ENCODE measurements around the gene FCGR2B. TPM values are rescaled to one million over a fixed set of nuclear protein-coding genes. Genes with fewer than 3 reads are reported as not detected.

Gene FCGR2B
- total RNA-seq, 1 experiment from 2014 or later = 0.15 TPM

DNA sequence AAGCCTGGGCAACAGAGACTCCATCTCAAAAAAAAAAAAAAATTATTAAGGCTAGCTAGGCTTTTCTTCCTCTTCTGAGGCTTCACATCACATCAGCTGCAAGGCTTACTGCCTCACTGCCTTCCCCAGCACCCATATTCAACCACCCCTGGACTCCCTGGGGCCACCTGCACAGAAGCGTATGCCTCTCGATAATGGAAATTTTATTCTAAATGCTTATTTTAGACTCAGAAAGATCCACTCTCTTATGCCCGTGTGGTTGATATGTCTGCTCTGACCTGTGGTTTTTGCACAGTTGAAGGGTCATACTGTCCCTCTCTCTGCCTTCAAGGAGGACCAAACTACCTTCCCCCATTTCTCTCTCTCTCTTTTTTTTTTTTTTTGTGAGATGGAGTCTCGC, 42.6 kb downstream of the FCGR2B start:
- TF ChIP-seq, protein P1, sequence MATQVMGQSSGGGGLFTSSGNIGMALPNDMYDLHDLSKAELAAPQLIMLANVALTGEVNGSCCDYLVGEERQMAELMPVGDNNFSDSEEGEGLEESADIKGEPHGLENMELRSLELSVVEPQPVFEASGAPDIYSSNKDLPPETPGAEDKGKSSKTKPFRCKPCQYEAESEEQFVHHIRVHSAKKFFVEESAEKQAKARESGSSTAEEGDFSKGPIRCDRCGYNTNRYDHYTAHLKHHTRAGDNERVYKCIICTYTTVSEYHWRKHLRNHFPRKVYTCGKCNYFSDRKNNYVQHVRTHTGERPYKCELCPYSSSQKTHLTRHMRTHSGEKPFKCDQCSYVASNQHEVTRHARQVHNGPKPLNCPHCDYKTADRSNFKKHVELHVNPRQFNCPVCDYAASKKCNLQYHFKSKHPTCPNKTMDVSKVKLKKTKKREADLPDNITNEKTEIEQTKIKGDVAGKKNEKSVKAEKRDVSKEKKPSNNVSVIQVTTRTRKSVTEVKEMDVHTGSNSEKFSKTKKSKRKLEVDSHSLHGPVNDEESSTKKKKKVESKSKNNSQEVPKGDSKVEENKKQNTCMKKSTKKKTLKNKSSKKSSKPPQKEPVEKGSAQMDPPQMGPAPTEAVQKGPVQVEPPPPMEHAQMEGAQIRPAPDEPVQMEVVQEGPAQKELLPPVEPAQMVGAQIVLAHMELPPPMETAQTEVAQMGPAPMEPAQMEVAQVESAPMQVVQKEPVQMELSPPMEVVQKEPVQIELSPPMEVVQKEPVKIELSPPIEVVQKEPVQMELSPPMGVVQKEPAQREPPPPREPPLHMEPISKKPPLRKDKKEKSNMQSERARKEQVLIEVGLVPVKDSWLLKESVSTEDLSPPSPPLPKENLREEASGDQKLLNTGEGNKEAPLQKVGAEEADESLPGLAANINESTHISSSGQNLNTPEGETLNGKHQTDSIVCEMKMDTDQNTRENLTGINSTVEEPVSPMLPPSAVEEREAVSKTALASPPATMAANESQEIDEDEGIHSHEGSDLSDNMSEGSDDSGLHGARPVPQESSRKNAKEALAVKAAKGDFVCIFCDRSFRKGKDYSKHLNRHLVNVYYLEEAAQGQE (IDR thresholded peaks at IDR 0.05; ENCODE audit: insufficient read depth in 1 of 2, low read depth in 2 of 2, low read length in 1 of 2) = no peak
- TF ChIP-seq POLR2AphosphoS5 (IDR thresholded peaks at IDR 0.05; ENCODE audit: low read depth, low read length) (no peak), TCF7L2 (IDR thresholded peaks at IDR 0.05; ENCODE audit: low read depth, low read length) (no peak), SIN3A (IDR thresholded peaks at IDR 0.05; ENCODE audit: borderline replicate concordance, insufficient read depth, low read depth, low read length) (no peak)
- TF ChIP-seq, protein P2, sequence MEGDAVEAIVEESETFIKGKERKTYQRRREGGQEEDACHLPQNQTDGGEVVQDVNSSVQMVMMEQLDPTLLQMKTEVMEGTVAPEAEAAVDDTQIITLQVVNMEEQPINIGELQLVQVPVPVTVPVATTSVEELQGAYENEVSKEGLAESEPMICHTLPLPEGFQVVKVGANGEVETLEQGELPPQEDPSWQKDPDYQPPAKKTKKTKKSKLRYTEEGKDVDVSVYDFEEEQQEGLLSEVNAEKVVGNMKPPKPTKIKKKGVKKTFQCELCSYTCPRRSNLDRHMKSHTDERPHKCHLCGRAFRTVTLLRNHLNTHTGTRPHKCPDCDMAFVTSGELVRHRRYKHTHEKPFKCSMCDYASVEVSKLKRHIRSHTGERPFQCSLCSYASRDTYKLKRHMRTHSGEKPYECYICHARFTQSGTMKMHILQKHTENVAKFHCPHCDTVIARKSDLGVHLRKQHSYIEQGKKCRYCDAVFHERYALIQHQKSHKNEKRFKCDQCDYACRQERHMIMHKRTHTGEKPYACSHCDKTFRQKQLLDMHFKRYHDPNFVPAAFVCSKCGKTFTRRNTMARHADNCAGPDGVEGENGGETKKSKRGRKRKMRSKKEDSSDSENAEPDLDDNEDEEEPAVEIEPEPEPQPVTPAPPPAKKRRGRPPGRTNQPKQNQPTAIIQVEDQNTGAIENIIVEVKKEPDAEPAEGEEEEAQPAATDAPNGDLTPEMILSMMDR (IDR thresholded peaks at IDR 0.05) = no peak
- no peaks in the 10 kb centered on the region for H3K4me1 ChIP-seq (ENCODE audit: control insufficient read depth, insufficient read depth, low read length)
- ATAC-seq (no peak), DNase-seq (ENCODE audit: low read depth, low spot score) (no peak)
- H3K27ac ChIP-seq (ENCODE audit: low read length) = no peak overlapping the region
- peaks cover 5% of the 10 kb centered on the region; the same call in 1 of the 2 replicates for H3K27me3 ChIP-seq (ENCODE audit: control insufficient read depth, insufficient read depth, low read length)
- no TSS peak for BruUV-seq (replicated peaks)
- ChIA-PET CTCF (interaction anchor here (0.7 kb wide), 1 partner anchor 141 kb away, joined by 6 read pairs; no protein-coding TSS in a partner anchor), POLR2A (no interaction called here)
- intact Hi-C loops (cut with micrococcal nuclease; ENCODE audit: unreplicated experiment) (no loop called here), in situ Hi-C loops (cut with HindIII; ENCODE audit: low pct_unique_long_range_greater_than_20kb, low sequenced_read_pairs) (no loop called here)
- H3K36me3 ChIP-seq (ENCODE audit: control insufficient read depth, insufficient read depth, low read length) = no peaks in the 10 kb centered on the region
- no peaks in the 10 kb centered on the region for H3K9me3 ChIP-seq (ENCODE audit: control insufficient read depth, insufficient read depth, low read depth, low read length)
- H3K4me3 ChIP-seq (ENCODE audit: low read depth in 2 of 2, low read length in 2 of 2) = no peak overlapping the region

DNA sequence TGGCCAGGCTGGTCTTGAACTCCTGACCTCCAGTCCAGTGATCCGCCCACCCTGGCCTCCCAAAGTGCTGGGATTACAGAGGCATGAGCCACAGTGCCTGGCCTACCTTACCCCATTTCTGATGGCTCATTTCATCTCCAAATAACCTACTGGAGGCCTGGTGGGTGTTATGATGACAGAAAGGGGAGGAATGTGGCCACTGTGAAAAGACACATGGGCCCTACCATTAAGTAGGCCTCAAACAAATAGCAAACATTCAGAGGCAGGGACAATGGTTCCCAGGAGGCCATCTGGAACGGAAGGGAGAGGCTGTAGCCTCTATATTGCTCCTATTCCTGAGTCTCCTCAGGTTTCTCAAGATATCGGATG, 43.2 kb downstream of the FCGR2B start:
- in situ Hi-C loops (cut with HindIII; ENCODE audit: low pct_unique_long_range_greater_than_20kb, low sequenced_read_pairs) = no loop called here
- no peak for ATAC-seq
- no TSS peak for BruUV-seq (replicated peaks)
- no peak overlapping the region for H3K4me3 ChIP-seq (ENCODE audit: low read depth in 2 of 2, low read length in 2 of 2)
- no peaks in the 10 kb centered on the region for H3K36me3 ChIP-seq (ENCODE audit: control insufficient read depth, insufficient read depth, low read length)
- H3K27me3 ChIP-seq (ENCODE audit: control insufficient read depth, insufficient read depth, low read length) = peaks cover 5% of the 10 kb centered on the region; the same call in 1 of the 2 replicates
- no peak overlapping the region for H3K27ac ChIP-seq (ENCODE audit: low read length)
- CTCF ChIA-PET = no interaction called here
- H3K4me1 ChIP-seq (ENCODE audit: control insufficient read depth, insufficient read depth, low read length) = no peaks in the 10 kb centered on the region
- DNase-seq (ENCODE audit: low read depth, low spot score) = no peak
- POLR2A ChIA-PET = no interaction called here
- intact Hi-C loops (cut with micrococcal nuclease; ENCODE audit: unreplicated experiment) = no loop called here
- no peaks in the 10 kb centered on the region for H3K9me3 ChIP-seq (ENCODE audit: control insufficient read depth, insufficient read depth, low read depth, low read length)
- TF ChIP-seq SIN3A (IDR thresholded peaks at IDR 0.05; ENCODE audit: borderline replicate concordance, insufficient read depth, low read depth, low read length) = no peak
- TF ChIP-seq, protein P1 (IDR thresholded peaks at IDR 0.05; ENCODE audit: insufficient read depth in 1 of 2, low read depth in 2 of 2, low read length in 1 of 2) = no peak
- TF ChIP-seq, protein P2 (IDR thresholded peaks at IDR 0.05) = no peak
